ACC112 (cell line): ENCODE results near the gene PIK3R3.

ENCODE experiments used
- H2AFZ ChIP-seq: fragments of 200-600 bp; sonication (generic); one replicate; pipeline ENCODE4 v1.6.0; 2017; ENCODE audit warnings: antibody characterized with exemption, low read length; ENCODE audit not compliant: unreplicated experiment
- H3K27ac ChIP-seq: fragments of 200-600 bp; sonication (generic); 2 replicates; pipeline ENCODE4 v1.5.1; 2014; ENCODE audit warnings: low read depth, mild to moderate bottlenecking, antibody characterized with exemption, low read length, moderate library complexity
- H3K27me3 ChIP-seq: fragments of 200-600 bp; sonication (generic); 2 replicates; pipeline ENCODE4 v1.6.1; 2014; ENCODE audit warnings: mild to moderate bottlenecking, antibody characterized with exemption, low read length, moderate library complexity, mixed read lengths; ENCODE audit not compliant: insufficient read depth
- H3K36me3 ChIP-seq: fragments of 200-600 bp; sonication (generic); 2 replicates; pipeline ENCODE4 v1.6.1; 2016; ENCODE audit warnings: mild to moderate bottlenecking, antibody characterized with exemption, low read length, moderate library complexity, mixed read lengths; ENCODE audit not compliant: insufficient read depth
- H3K4me1 ChIP-seq: fragments of 200-600 bp; sonication (generic); one replicate; pipeline ENCODE4 v1.6.1; 2016; ENCODE audit warnings: low read length, mixed read lengths; ENCODE audit not compliant: insufficient read depth, unreplicated experiment, control insufficient read depth
- H3K4me3 ChIP-seq: fragments of 200-600 bp; sonication (generic); 2 replicates; pipeline ENCODE4 v1.5.1; 2014; ENCODE audit warnings: mild to moderate bottlenecking, low read depth, low read length
- H3K79me2 ChIP-seq: fragments of 200-600 bp; sonication (generic); one replicate; pipeline ENCODE4 v1.6.0; 2016; ENCODE audit warnings: low read length; ENCODE audit not compliant: control insufficient read depth, unreplicated experiment, insufficient read depth

PIK3R3 gene

DNA sequence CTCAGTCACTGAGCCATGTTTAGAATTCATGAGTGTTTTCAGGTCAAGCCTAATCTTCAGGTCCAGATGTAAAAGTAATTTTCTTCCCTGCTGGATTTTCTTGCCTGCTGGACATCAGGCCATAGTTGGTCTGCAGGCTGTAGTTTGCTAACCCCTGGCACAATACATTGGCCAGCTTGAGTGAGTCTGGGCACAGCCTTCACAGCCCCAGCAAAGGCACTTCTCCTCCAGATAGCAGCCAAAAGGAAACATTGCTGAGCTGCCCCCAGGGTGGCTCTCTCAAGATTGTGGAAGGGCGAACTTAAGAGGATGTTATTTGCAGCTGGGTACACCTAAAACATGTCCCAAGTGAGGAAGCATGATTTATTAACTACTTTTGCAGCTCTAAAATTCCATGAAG lies 126.8 kb downstream of the PIK3R3 start:
- Histone ChIP-seq H2AFZ (no peak overlapping the region), H3K27me3 (no peaks in the 10 kb centered on the region), H3K27ac (no peak overlapping the region), H3K36me3 (peaks cover 16% of the 10 kb centered on the region; the same call in 1 of the 2 replicates), H3K4me1 (no peaks in the 10 kb centered on the region), H3K79me2 (no peaks in the 10 kb centered on the region), H3K4me3 (no peak overlapping the region)

GRCh38 chr1:46004492-46004891 lies 127.9 kb downstream of the PIK3R3 start:
- H3K27me3 ChIP-seq = no peaks in the 10 kb centered on the region
- no peak overlapping the region for H3K27ac ChIP-seq
- peaks cover 14% of the 10 kb centered on the region; the same call in 1 of the 2 replicates for H3K36me3 ChIP-seq
- H2AFZ ChIP-seq = no peak overlapping the region
- H3K4me1 ChIP-seq = no peaks in the 10 kb centered on the region
- H3K79me2 ChIP-seq = no peaks in the 10 kb centered on the region
- no peak overlapping the region for H3K4me3 ChIP-seq

DNA sequence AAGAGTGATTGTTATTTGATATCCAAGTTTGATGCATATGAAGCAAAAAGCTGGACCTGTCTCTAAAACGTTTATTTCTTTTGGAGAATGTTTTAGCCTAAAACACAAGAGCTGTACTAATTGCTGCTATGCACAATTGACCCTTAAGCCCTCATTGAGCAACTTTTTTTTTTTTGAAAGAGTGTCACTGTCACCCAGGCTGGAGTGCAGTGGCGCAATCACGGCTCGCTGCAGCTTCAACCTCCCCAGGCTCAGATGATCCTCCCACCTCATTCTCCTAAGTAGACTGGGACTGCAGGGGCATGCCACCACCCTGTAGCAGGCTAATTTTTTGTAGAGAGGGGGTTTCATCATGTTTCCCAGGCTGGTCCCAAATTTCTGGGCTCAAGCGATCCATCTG lies 129.1 kb downstream of the PIK3R3 start:
- Histone ChIP-seq H3K4me3 (no peak overlapping the region), H3K4me1 (no peaks in the 10 kb centered on the region), H3K27me3 (no peaks in the 10 kb centered on the region), H3K79me2 (no peaks in the 10 kb centered on the region), H2AFZ (no peak overlapping the region), H3K36me3 (peaks cover 6% of the 10 kb centered on the region; the same call in 1 of the 2 replicates), H3K27ac (no peak overlapping the region)

DNA sequence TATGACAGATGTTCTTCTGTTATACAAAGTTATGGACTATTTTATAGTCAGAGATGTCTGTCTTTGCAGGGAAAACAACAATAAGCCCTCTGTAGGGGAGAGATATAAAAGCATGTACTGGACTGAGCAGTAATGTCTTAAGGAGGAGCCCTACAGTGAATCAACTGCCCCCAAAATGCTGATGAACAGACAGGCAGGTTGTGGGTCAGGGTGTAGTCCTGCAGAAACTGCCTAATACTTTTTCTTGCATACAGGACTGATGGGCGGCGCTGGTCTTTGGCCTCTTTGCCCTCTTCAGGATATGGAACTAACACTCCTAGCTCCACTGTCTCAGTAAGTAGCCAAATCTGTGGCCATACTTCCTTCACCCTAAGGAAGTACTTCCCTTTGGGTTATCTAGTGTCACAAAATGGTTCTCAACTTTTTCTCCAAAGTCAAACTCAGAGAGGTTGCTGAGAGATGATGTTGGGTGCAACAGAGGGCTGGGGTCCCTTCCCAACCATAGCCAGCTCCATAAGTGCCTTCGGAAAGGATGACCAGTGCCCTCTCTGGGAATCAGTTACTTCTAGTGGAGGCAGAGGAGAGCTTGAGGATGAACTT lies 129.8 kb downstream of the PIK3R3 start:
- no peak overlapping the region for H3K27ac ChIP-seq
- no peaks in the 10 kb centered on the region for H3K27me3 ChIP-seq
- no peaks in the 10 kb centered on the region for H3K79me2 ChIP-seq
- H3K4me1 ChIP-seq = no peaks in the 10 kb centered on the region
- no peak overlapping the region for H3K4me3 ChIP-seq
- H3K36me3 ChIP-seq = 0 out of 2 replicates have a peak, but pooled peaks cover 3% of the 10 kb centered on the region
- no peak overlapping the region for H2AFZ ChIP-seq

DNA sequence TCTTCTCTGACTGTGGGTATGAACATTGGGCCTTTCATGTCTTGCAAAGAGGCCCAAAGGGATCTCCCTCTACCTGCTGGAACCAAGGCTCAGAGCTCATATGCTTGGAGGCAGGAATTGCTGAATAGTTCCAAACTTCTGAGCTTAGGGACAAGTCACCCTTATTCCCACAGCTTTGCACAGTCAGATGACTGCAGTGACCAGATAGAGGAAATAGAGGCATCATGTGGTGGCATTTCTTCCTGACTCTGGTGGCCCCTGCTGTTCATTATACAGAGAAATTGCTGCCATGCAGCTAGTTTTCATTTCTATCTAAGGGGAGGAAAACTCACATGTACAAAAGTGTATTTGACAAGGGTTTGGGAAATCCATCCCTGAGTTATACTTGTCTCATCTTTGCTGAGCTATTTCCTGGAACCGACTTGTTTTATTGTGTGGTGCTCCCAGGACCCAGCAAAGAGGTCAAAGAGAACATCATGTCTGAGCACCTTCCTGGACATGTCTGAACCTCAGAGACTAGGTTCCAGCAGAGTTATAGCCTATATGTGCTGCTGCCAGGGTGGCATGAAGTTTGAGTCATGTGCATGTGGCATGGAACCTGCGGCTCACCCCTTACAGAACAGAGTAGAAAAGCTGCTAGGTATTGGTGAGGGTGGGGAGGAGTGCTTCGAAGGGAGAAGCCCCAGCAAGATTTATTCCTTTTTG lies 131.2 kb downstream of the PIK3R3 start:
- no peak overlapping the region for H3K4me3 ChIP-seq
- no peak overlapping the region for H2AFZ ChIP-seq
- H3K27me3 ChIP-seq = no peaks in the 10 kb centered on the region
- no peak overlapping the region for H3K27ac ChIP-seq
- 0 out of 2 replicates have a peak, but pooled peaks cover 3% of the 10 kb centered on the region for H3K36me3 ChIP-seq
- H3K4me1 ChIP-seq = no peaks in the 10 kb centered on the region
- no peaks in the 10 kb centered on the region for H3K79me2 ChIP-seq

- no peak overlapping the region for H3K27ac ChIP-seq
- no peaks in the 10 kb centered on the region for H3K79me2 ChIP-seq
- H3K4me3 ChIP-seq = no peak overlapping the region
- 0 out of 2 replicates have a peak, but pooled peaks cover 3% of the 10 kb centered on the region for H3K36me3 ChIP-seq
- no peak overlapping the region for H2AFZ ChIP-seq
- no peaks in the 10 kb centered on the region for H3K27me3 ChIP-seq
- H3K4me1 ChIP-seq = no peaks in the 10 kb centered on the region
Observed at GRCh38 chr1:45999507-45999906, 132.9 kb downstream of the PIK3R3 start.

GRCh38 chr1:45998020-45998617 lies 134.3 kb downstream of the PIK3R3 start:
- H3K79me2 ChIP-seq = no peaks in the 10 kb centered on the region
- H2AFZ ChIP-seq = no peak overlapping the region
- H3K4me1 ChIP-seq = no peaks in the 10 kb centered on the region
- no peak overlapping the region for H3K4me3 ChIP-seq
- H3K27ac ChIP-seq = no peak overlapping the region
- H3K36me3 ChIP-seq = no peaks in the 10 kb centered on the region
- H3K27me3 ChIP-seq = no peaks in the 10 kb centered on the region

DNA sequence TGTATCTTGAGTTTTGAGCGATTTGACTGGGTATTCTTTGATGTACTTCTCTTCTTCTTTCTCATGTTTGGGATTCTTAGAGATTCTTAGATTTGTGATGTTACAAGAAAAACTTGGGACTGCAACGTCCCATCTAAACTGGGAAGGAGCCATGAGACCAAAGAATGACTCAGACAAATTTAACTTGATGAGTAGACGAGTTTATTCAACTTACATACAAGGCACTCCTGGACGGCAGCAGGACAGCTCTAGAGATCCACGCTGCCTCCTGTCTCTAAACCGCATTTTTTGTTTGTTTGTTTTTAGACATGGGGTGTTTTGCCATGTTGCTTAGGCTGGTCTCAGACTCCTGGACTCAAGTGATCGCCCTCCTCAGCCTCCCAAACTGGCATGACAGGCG lies 137.1 kb downstream of the PIK3R3 start:
- H3K79me2 ChIP-seq = peaks cover 6% of the 10 kb centered on the region
- no peaks in the 10 kb centered on the region for H3K27me3 ChIP-seq
- no peak overlapping the region for H3K4me3 ChIP-seq
- H3K4me1 ChIP-seq = no peaks in the 10 kb centered on the region
- peaks cover 16% of the 10 kb centered on the region for H3K36me3 ChIP-seq
- no peak overlapping the region for H2AFZ ChIP-seq
- H3K27ac ChIP-seq = no peak overlapping the region

GRCh38 chr1:45994423-45994822 lies 138.0 kb downstream of the PIK3R3 start:
- Histone ChIP-seq H3K36me3 (peaks cover 16% of the 10 kb centered on the region), H3K79me2 (peaks cover 6% of the 10 kb centered on the region)

More at GRCh38 chr1:45994423-45994822, 138.0 kb downstream of the PIK3R3 start:
- Histone ChIP-seq H2AFZ (no peak overlapping the region), H3K4me3 (no peak overlapping the region), H3K27ac (no peak overlapping the region), H3K4me1 (no peaks in the 10 kb centered on the region), H3K27me3 (no peaks in the 10 kb centered on the region)
